Epithelial cell of esophagus (primary cell): ENCODE data around the gene GNAQ.

Experiments
- DNase-seq: peaks from one replicate; pipeline ENCODE4 v3.0.0; 2010; ENCODE audit warnings: low read depth
- H3K4me3 ChIP-seq: 2 replicates; pipeline ENCODE4 v1.5.1; 2011; ENCODE audit warnings: mild to moderate bottlenecking, low read length, control low read depth
- TF ChIP-seq, protein P1 (sequence below): IDR thresholded peaks from 2 replicates; pipeline ENCODE4 v1.5.1; 2011; ENCODE audit warnings: low read depth, mild to moderate bottlenecking, low read length, control low read depth, inconsistent platforms; ENCODE audit not compliant: insufficient read depth; ENCODE audit errors: missing control alignments

The GNAQ gene

DNA sequence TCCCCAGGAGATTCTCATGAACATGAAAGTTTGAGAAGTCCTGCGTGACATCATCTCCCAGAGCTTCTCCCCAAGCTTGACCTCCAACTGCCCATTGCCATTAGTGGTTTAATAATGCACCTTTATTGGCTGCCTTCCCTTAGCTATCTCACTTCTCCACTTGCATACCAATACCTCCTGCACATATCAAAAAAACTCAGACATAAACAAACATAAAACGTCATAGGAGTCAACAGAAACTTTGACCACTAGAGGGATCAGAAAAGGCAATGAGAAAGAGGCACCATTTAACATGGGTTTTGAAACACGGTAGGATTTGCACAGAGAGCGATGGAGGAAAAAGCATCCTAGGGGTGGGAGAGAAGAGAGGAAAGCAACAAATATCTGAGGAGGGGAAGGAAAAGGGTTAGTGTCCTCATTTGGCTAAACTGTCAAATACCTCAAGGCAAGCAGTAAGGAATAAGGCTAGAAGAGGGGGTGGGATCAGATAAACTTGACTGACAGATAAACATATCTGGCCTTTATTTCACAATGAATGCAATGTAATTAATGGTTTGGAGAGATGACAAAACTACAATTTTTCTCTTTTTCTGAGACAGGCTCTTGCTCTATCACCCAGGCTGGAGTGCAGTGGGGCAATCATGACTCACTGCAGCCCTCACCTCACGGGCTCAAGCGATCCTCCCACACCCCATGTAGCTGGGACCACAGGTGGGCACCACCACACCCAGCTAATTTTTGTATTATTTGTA, 27.0 kb downstream of the GNAQ start:
- TF ChIP-seq, protein P1, sequence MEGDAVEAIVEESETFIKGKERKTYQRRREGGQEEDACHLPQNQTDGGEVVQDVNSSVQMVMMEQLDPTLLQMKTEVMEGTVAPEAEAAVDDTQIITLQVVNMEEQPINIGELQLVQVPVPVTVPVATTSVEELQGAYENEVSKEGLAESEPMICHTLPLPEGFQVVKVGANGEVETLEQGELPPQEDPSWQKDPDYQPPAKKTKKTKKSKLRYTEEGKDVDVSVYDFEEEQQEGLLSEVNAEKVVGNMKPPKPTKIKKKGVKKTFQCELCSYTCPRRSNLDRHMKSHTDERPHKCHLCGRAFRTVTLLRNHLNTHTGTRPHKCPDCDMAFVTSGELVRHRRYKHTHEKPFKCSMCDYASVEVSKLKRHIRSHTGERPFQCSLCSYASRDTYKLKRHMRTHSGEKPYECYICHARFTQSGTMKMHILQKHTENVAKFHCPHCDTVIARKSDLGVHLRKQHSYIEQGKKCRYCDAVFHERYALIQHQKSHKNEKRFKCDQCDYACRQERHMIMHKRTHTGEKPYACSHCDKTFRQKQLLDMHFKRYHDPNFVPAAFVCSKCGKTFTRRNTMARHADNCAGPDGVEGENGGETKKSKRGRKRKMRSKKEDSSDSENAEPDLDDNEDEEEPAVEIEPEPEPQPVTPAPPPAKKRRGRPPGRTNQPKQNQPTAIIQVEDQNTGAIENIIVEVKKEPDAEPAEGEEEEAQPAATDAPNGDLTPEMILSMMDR, result peak; percentile 32
- DNase-seq, result peak; percentile 30
- H3K4me3 ChIP-seq, result no peak overlapping the region

DNA sequence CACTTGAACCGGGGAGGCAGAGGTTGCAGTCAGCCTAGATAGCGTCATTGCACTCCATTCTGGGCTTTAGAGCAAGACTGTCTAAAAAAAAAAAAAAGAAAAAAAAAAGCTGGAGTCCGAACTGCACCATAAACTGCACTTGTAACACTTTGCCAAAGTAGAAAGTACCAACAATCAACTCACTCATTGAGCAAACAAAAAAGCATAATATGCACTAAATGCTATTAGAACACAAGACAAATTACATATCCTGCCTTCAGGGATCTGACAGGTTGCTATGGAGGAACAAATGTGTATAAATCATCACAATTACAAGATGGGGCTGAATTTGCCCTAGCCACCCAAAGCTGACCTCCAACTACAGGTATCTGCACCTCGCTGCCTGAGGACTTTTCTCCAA, 27.9 kb downstream of the GNAQ start:
- TF ChIP-seq, protein P1, result no peak
- no peak overlapping the region for H3K4me3 ChIP-seq
- no peak for DNase-seq

DNA sequence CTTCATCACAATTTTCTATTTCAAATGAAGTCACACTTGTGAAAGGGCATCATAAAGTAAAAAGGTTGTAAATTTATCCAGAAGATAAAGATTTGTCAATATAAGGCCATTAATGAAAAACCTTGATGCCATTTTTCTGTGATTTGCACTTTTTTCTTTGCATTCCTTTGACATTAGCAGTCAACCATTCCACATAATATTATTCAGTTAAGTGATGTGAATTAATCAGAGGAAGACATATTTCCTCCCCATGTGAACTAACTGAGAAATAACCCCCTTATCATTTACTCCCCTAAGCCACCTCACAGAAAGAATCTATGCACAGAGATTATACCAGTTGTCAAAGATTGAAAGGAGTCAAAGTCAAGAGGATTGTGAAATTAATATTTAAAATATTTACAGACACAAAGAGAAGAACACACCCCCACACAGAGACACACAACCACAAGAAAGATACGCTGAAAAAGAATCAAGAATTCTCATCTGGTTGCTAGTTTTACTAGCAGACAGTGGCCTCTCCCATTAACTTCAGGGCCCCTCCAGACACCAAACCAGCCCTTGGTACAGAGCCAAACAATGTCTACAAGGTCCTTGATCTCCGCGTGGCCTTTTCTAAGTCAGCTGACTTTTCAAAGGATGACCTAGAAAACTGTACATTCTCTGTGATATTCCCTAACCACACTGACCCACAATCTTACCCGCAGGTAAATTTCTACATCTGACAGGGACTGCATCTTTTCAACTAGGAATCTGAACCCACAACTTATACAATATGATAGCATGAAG, 29.5 kb downstream of the GNAQ start:
- DNase-seq, result no peak
- H3K4me3 ChIP-seq, result no peak overlapping the region
- TF ChIP-seq, protein P1, result no peak

DNA sequence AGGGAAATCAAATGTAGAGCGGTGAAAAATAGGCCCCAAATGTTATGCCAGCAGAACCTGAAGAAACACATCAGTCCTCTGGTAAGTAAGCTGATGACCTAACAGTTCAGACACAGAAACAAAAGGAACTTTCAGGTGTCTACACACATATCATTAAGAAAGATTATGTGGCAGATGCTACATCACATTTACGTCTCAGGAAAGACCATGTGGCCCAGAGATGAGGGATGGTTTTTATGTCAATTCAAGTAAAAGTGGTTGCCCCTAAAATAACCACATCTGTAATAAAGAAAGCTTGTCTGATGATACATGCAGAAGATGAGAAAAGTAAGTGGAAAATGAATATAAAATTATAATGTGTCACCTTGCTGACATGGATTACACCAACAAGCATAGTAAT, 31.4 kb downstream of the GNAQ start:
- TF ChIP-seq, protein P1, result no peak
- no peak overlapping the region for H3K4me3 ChIP-seq
- DNase-seq, result no peak

DNA sequence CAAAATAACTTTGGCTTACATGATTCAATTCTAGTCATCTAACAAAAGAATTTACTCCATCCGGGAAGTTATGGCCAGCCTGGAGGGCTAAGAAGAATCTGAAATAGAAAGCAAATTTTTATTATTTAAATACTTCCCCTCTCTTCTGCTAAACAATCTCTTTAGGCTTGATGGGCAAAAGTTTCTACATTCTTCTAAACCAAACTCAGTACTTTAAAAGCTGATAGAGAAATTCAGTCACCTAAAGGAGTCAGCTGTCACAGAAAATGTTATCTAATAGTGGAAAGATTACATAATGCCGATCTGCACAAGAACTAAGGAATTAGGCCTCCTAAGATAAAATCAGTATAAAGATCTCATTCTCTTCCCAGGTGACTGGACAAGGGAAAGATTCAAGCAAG, 32.4 kb downstream of the GNAQ start:
- TF ChIP-seq, protein P1, result no peak
- no peak for DNase-seq
- H3K4me3 ChIP-seq, result no peak overlapping the region

DNA sequence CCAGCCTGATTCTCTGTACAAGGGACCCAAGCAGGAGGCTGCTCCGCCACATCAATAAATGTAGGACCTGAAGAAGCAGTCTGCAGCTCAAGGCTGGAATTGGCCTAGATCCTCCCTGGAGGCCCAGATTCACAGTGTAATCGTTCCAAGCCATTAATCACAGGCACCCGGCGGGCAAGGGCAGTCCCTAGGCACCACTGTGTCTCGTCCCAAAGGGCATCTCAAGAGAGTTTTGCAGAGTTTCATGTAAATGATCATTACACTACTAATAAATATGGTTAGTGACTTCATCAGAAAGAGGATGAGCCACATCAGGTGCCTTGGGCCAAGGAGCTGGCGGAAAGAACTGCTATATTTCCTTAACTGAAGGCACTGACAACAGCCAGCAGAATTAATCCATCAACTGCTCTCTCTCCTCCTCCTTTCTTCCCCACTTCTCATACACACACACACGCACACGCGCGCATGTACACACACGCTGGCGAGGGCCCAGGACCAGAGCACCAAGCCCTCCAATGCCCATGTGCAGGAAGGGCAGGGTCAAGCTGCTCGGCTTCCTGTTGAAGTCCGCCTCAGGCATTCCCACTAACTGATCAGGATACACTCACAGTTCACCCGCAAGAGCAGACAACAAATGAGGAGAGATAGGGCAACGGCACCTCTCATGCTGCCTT, 33.9 kb downstream of the GNAQ start:
- TF ChIP-seq, protein P1, result no peak
- no peak overlapping the region for H3K4me3 ChIP-seq
- DNase-seq, result no peak
